HL-60/S4 treated with retinoic acid at 250 ng/mL for 4 days and 3 days (cell line): ENCODE data around the gene ENG.

ENCODE experiments used
- in situ Hi-C: fragments of 300-500 bp; cut with MboI; formaldehyde crosslinking; loops from 2 replicates; pipeline ENCODE4 v1.7.0; 2022; ENCODE audit warnings: low sequenced_read_pairs

Gene ENG

GRCh38 chr9:127778280-127779135, 76.0 kb downstream of the ENG start, which contains the start of gene SH2D3C:
Gene SH2D3C, minus strand, starts transcription at chr9:127778666. Its CDS starts 39 bp downstream, at chr9:127778627.
- in situ Hi-C loops, result no loop called here

- in situ Hi-C loops, result no loop called here
Measured at GRCh38 chr9:127777368-127777980, 77.0 kb downstream of the ENG start.

- in situ Hi-C loops, result no loop called here
Measured at GRCh38 chr9:127776924-127777289, 77.6 kb downstream of the ENG start.

- in situ Hi-C loops, result no loop called here
Measured at GRCh38 chr9:127776195-127776923, 78.1 kb downstream of the ENG start.

GRCh38 chr9:127773981-127774380, 80.5 kb downstream of the ENG start:
- in situ Hi-C loops, result no loop called here

- in situ Hi-C loops, result no loop called here
Measured at GRCh38 chr9:127773272-127773671, 81.2 kb downstream of the ENG start.

GRCh38 chr9:127772603-127773002, 81.9 kb downstream of the ENG start:
- in situ Hi-C loops, result no loop called here

- in situ Hi-C loops, result no loop called here
Measured at GRCh38 chr9:127771570-127772189, 82.8 kb downstream of the ENG start.

GRCh38 chr9:127770905-127771569, 83.4 kb downstream of the ENG start:
- in situ Hi-C loops, result no loop called here

GRCh38 chr9:127770583-127770904, 83.9 kb downstream of the ENG start:
- in situ Hi-C loops, result no loop called here

- in situ Hi-C loops, result no loop called here
Measured at GRCh38 chr9:127769929-127770582, 84.4 kb downstream of the ENG start.

- in situ Hi-C loops, result no loop called here
Measured at GRCh38 chr9:127769101-127769500, 85.4 kb downstream of the ENG start.

GRCh38 chr9:127768698-127769097, 85.8 kb downstream of the ENG start:
- in situ Hi-C loops, result no loop called here

GRCh38 chr9:127767909-127768331, 86.5 kb downstream of the ENG start:
- in situ Hi-C loops, result no loop called here

- in situ Hi-C loops, result no loop called here
Measured at GRCh38 chr9:127767410-127767809, 87.0 kb downstream of the ENG start.

- in situ Hi-C loops, result no loop called here
Measured at GRCh38 chr9:127765418-127765817, 89.0 kb downstream of the ENG start.
